Thyroid gland (tissue), 4 donors: ENCODE results near the gene ATP9B. TPM values are rescaled to one million over a fixed set of nuclear protein-coding genes. Genes with fewer than 3 reads are reported as not detected.

ENCODE experiments used
- DNase-seq, 2 donors: peaks; one replicate each; pipeline ENCODE4 v3.0.0-alpha.2; 2019
- H3K27ac ChIP-seq, 3 donors: fragments of 200-600 bp; sonication (generic); 1 replicate in 2 of 3; 2 replicates in 1 of 3; pipeline ENCODE4 v1.5.1; 2016 to 2019; ENCODE audit warnings: mild to moderate bottlenecking in 1 of 3, moderate library complexity in 1 of 3
- H3K27me3 ChIP-seq: fragments of 200-600 bp; sonication (generic); one replicate; pipeline ENCODE4 v1.5.1; 2019
- H3K36me3 ChIP-seq, 2 donors: fragments of 200-600 bp; sonication (generic); one replicate each; pipeline ENCODE4 v1.5.1; 2016 to 2019
- H3K4me1 ChIP-seq, 2 donors: fragments of 200-600 bp; sonication (generic); one replicate each; pipeline ENCODE4 v1.5.1; 2017 to 2019
- H3K4me3 ChIP-seq, 3 donors: fragments of 200-600 bp; sonication (generic); replicated peaks in 1 of 3; 1 replicate in 2 of 3; 2 replicates in 1 of 3; pipeline ENCODE4 v1.5.1; 2016; ENCODE audit warnings: mild to moderate bottlenecking in 1 of 3
- H3K9me3 ChIP-seq: fragments of 200-600 bp; sonication (generic); one replicate; pipeline ENCODE4 v1.5.1; 2017
- POLR2A ChIP-seq, 2 donors: fragments of 450-650 bp; IDR thresholded peaks; one replicate each; pipeline ENCODE4 v1.6.1; 2017; ENCODE audit warnings: antibody characterized with exemption in 2 of 2, mild to moderate bottlenecking in 2 of 2, moderate library complexity in 1 of 2
- WGBS, 2 donors: methylation state at CpG; one replicate each; pipeline ENCODE4 v1.1.5; 2017; 5-methylcytosine and 5-hydroxymethylcytosine counted together
- intact Hi-C: fragments of 100-400 bp; cut with DNase I; formaldehyde crosslinking; loops from one replicate; pipeline ENCODE4 v1.15.1; 2023
- total RNA-seq, 4 donors: library from RNA; depleted of rRNA; stranded (reverse); fragments of >200 nt; gene quantifications; one replicate each; pipeline ENCODE4 v1.2.3, GENCODE V29; 2016
- TF ChIP-seq, protein P1 (sequence below), 6 experiments: fragments of 200-600 bp in 3 of 6; fragments of 450-650 bp in 3 of 6; sonication (generic) in 3 of 6; IDR thresholded peaks; one replicate each; pipeline ENCODE4 v1.5.1; 2016 to 2019; ENCODE audit warnings: antibody characterized with exemption in 6 of 6, mild to moderate bottlenecking in 2 of 6, inconsistent platforms in 1 of 6, moderate library complexity in 1 of 6

The ATP9B gene, protein sequence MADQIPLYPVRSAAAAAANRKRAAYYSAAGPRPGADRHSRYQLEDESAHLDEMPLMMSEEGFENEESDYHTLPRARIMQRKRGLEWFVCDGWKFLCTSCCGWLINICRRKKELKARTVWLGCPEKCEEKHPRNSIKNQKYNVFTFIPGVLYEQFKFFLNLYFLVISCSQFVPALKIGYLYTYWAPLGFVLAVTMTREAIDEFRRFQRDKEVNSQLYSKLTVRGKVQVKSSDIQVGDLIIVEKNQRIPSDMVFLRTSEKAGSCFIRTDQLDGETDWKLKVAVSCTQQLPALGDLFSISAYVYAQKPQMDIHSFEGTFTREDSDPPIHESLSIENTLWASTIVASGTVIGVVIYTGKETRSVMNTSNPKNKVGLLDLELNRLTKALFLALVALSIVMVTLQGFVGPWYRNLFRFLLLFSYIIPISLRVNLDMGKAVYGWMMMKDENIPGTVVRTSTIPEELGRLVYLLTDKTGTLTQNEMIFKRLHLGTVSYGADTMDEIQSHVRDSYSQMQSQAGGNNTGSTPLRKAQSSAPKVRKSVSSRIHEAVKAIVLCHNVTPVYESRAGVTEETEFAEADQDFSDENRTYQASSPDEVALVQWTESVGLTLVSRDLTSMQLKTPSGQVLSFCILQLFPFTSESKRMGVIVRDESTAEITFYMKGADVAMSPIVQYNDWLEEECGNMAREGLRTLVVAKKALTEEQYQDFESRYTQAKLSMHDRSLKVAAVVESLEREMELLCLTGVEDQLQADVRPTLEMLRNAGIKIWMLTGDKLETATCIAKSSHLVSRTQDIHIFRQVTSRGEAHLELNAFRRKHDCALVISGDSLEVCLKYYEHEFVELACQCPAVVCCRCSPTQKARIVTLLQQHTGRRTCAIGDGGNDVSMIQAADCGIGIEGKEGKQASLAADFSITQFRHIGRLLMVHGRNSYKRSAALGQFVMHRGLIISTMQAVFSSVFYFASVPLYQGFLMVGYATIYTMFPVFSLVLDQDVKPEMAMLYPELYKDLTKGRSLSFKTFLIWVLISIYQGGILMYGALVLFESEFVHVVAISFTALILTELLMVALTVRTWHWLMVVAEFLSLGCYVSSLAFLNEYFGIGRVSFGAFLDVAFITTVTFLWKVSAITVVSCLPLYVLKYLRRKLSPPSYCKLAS
- total RNA-seq = 10 to 100 TPM; 30.6 to 58.1 (median 48.2) TPM

DNA sequence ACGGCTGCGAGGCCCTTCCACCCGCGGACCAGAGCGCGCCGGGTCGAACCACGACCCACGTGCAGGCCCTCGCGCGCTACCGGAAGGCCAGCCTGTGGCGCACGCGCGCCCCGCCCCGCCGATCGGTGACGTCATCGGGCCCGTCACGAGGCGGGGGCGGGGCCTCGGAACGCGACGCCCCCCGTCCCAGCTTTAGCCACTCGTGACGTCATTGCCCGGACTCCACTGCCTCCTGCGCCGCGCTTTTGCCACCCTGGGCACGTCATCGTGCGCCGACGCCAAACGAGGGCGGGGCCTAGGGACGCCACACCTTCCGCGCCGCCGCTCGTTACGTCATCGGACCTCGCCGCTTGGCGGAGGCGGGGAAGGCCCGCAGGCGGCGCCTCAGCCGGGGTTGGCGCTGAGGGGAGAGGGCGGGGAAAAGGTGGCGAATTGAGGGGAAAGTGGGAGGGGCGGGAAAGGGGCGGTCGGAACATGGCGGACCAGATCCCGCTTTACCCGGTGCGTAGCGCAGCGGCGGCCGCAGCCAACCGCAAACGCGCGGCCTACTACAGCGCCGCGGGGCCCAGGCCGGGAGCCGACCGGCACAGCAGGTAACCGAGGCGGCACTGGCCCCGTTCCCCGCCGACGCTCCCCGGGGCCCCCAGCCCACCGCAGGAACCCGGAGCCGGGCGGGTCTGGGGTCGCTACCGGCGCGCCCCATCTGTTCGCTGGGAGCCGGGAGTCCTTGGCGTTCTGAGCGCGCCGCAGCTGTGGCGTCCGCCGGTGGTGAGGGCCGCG lies at the start of gene ATP9B:
Gene ATP9B (plus strand): TSS at position 458 of the 780 bp plus-strand sequence. CDS start 17 bp downstream, at position 475.
- H3K9me3 ChIP-seq = no peaks in the 10 kb centered on the region
- 0% methylated on average over 3 to 4 of the region's 112 CpGs for WGBS, 2 donors
- H3K4me1 ChIP-seq = peaks cover 8 to 10% of the 10 kb centered on the region in 2 donors
- H3K36me3 ChIP-seq = no peaks in the 10 kb centered on the region
- DNase-seq = peak; percentile 91 to 96
- peak within 1 kb of the TSS; percentile 75 to 95 (median 92) for H3K27ac ChIP-seq
- intact Hi-C loops = no loop called here
- peak in 1 of 2 donors; percentile 75 for TF ChIP-seq POLR2A (IDR thresholded peaks at IDR 0.05)
- TF ChIP-seq, protein P1, sequence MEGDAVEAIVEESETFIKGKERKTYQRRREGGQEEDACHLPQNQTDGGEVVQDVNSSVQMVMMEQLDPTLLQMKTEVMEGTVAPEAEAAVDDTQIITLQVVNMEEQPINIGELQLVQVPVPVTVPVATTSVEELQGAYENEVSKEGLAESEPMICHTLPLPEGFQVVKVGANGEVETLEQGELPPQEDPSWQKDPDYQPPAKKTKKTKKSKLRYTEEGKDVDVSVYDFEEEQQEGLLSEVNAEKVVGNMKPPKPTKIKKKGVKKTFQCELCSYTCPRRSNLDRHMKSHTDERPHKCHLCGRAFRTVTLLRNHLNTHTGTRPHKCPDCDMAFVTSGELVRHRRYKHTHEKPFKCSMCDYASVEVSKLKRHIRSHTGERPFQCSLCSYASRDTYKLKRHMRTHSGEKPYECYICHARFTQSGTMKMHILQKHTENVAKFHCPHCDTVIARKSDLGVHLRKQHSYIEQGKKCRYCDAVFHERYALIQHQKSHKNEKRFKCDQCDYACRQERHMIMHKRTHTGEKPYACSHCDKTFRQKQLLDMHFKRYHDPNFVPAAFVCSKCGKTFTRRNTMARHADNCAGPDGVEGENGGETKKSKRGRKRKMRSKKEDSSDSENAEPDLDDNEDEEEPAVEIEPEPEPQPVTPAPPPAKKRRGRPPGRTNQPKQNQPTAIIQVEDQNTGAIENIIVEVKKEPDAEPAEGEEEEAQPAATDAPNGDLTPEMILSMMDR (IDR thresholded peaks at IDR 0.05) = peak in 2 of 6 experiments; percentile 4 to 42
- H3K27me3 ChIP-seq = no peaks in the 10 kb centered on the region
- H3K4me3 ChIP-seq = peak within 1 kb of the TSS; percentile 63 to 100 (median 97)

DNA sequence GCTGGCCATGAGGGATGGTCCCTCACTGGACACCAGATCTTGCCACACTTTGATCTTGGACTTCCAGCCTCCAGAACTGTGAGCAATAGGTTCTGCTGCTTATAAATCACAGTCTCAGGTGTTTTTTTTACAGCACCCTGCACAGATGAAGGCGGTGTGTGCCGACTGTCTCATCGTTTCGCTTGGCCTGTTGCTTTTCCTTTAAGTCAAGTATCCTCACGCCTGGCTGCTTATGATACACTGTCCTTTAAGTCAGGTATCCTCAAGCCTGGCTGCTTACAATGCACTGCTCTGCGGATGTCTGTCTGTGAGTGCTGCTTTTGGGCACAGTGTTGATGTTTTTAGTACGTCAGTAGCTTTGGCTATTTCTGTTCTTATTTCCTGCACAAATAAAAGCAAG lies 49.3 kb upstream of the ATP9B start:
- no peak overlapping the region for H3K4me3 ChIP-seq
- TF ChIP-seq, protein P1 (IDR thresholded peaks at IDR 0.05) = no peak
- no peak for TF ChIP-seq POLR2A (IDR thresholded peaks at IDR 0.05)
- DNase-seq = no peak
- intact Hi-C loops = no loop called here
- no peaks in the 10 kb centered on the region for H3K9me3 ChIP-seq
- no peaks in the 10 kb centered on the region for H3K36me3 ChIP-seq
- 34 to 48% methylated on average over 7 of the region's 7 CpGs for WGBS, 2 donors
- H3K27me3 ChIP-seq = no peaks in the 10 kb centered on the region
- no peak overlapping the region for H3K27ac ChIP-seq
- H3K4me1 ChIP-seq = no peaks in the 10 kb centered on the region

DNA sequence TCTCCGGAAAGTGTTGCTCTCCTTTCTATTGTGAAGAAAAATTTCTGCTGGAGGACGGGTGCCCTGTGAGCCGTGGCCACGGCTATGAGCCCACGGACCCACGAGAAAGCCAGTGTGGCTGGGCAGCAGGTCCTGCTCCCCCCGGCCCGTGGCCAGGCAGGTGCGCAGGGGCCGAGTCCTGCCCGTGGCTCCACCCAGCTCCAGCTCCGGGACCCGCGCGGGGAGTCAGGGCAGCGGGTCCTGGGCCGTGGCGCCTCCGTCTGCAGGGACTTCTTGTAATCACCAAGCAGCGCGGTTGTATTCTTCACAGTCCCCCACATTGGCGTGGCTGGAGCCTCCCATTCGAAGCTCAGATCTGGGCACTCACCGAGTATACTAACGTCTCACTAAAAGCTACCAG lies 46.6 kb upstream of the ATP9B start:
- intact Hi-C loops = no loop called here
- H3K9me3 ChIP-seq = no peaks in the 10 kb centered on the region
- no peak overlapping the region for H3K4me3 ChIP-seq
- no peaks in the 10 kb centered on the region for H3K4me1 ChIP-seq
- WGBS, 2 donors = 95 to 97% methylated on average over 20 to 21 of the region's 25 CpGs
- TF ChIP-seq, protein P1 (IDR thresholded peaks at IDR 0.05) = no peak
- no peak for TF ChIP-seq POLR2A (IDR thresholded peaks at IDR 0.05)
- H3K27ac ChIP-seq = no peak overlapping the region
- H3K36me3 ChIP-seq = no peaks in the 10 kb centered on the region
- no peaks in the 10 kb centered on the region for H3K27me3 ChIP-seq
- no peak for DNase-seq

DNA sequence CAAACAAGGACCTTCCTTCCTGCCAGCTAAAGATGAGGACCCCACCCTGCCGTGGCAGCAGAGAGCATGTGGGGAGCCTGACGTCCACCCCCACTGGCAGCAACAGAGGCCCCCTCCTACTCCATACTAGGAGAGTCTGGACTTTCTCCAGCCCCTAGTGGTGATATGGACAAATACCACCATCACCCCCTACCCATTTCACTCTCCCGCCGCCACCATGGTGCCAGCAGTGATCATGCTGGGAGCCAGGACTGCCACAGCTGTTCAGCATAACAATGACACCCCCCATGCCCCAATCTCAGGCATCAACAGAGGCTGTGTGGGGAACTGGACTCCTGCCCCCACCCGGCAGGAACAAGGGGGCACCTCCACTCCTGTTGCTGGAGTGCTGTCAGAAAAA lies 42.7 kb upstream of the ATP9B start:
- H3K27me3 ChIP-seq = no peaks in the 10 kb centered on the region
- intact Hi-C loops = no loop called here
- no peaks in the 10 kb centered on the region for H3K9me3 ChIP-seq
- TF ChIP-seq, protein P1 (IDR thresholded peaks at IDR 0.05) = no peak
- TF ChIP-seq POLR2A (IDR thresholded peaks at IDR 0.05) = no peak
- H3K4me1 ChIP-seq = no peaks in the 10 kb centered on the region
- no peaks in the 10 kb centered on the region for H3K36me3 ChIP-seq
- DNase-seq = no peak
- no peak overlapping the region for H3K4me3 ChIP-seq
- WGBS, 2 donors = 51 to 66% methylated on average over 4 to 5 of the region's 5 CpGs
- no peak overlapping the region for H3K27ac ChIP-seq
